Stimulated activated CD4-positive, alpha-beta T cell treated with anti-CD3 and anti-CD28 coated beads, Interleukin-2, amount 100 ng/mL, for 4 hours (primary cell): ENCODE results near the gene SIL1.
"Not testable (repeated sequence)": the region's sequence is repeated elsewhere in the genome, so short reads cannot be mapped to it uniquely, and the experiment has no call there.

ENCODE experiments used
- DNase-seq: peaks from one replicate; pipeline ENCODE4 v3.0.0-alpha.2; 2020; ENCODE audit warnings: low read depth

The SIL1 gene

DNA sequence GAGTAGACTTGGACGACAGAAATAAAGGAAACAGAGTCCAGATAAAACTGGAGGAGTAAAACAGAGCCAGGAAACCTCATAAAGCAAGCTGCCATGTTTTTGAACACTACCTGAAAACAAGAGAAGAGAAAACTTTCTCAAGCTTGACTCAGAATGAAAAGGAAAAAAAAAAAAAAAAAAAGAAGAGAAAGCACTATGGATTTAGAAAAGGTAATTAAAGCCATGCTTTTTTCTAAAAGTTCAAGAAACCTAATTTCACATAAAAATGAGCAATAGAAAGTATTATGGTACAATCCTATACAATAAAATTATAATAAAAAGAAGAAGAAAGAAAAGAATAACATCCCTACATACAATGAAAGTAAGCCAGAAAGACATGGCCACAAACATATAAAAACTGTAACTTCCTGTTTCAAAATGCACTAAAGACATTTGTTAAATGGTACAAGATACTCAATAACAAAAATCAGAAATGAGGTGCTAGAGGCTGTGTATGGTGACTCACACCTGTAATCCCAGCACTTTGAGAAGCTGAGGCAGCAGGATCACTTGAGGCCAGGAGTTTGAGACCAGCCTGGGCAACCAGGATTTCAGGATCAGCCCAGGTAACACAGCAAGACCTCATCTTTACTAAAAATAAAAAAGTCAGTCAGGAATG lies 129.5 kb downstream of the SIL1 start:
- no peak for DNase-seq

DNA sequence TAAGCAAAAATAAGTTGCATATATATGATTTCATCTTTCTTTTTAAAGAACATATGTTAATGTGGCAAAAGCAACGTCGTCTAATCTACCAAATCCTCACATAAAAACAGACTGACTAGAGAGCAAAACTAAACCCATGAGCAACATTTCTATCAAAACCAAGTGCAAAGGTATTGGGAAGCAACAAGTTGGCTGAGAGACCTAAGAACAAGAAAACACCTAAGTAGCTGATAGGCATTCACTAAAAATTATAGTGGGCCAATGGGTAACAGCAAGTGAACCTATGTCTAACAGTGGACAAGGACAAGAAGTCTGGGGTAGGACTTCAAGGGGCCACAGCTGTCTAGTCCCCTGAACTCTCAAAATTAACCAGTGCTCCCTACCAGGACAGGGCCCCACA lies 130.1 kb downstream of the SIL1 start:
- DNase-seq, result no peak

DNA sequence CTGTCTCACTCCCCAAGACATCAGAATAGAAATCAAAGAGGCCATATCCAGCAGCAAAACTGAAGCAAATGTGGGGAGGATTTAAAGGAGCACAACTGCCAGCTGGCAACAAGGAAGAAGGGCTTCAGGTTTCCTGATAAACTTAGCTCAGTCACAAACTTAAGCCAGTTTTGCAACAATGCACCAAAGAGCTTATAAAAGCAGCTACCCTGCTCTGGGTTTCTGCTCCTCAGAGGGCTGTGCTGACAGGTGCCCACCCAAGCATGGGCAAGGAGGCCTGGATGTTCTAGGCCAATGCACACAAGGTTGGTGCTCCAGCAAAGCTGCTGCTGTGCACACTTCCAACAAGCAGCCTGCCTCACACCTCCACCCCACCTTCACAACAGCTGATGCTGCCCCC lies 132.9 kb downstream of the SIL1 start:
- no peak for DNase-seq

- no peak for DNase-seq
Measured at GRCh38 chr5:139064613-139065012, 133.6 kb downstream of the SIL1 start.

DNA sequence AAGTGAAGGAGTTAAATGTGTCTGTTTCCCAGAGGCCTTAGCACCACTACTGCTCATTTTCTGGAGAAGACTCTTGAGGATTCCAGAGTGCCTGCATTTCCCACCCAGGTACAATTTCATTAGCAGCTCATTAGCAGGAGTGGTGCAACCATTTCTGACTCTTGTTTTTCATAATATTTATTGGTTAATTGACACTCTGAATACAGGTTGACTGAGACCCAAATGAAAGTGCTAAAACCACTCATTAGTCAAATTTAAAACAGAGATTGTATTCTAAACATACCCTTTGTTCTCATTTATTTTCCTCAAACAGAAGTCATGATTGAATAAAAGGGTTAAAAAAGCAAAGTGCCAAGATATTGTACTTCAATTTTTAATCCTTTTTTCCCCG lies 134.5 kb downstream of the SIL1 start:
- no peak for DNase-seq

GRCh38 chr5:139062910-139063663 lies 135.1 kb downstream of the SIL1 start:
- DNase-seq, result no peak

DNA sequence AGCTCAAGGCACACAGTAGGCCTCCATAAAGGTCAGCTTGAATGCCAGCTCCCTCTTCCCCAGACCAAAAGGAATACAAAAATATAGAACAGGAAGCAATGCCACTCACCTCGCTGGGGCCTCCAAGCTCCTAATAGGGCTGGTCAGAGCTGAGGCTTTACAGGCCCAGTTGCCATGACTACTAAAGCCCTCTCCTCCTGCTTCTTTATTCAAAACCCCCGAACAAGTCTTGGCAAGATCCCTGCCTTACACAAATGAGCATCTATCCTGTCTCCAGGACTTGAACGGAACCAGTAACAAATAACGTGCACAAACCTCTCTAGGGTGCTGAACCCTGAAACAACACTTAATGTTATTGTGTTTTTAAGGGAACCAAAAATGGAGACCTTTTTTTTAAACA lies 136.3 kb downstream of the SIL1 start:
- no peak for DNase-seq

DNA sequence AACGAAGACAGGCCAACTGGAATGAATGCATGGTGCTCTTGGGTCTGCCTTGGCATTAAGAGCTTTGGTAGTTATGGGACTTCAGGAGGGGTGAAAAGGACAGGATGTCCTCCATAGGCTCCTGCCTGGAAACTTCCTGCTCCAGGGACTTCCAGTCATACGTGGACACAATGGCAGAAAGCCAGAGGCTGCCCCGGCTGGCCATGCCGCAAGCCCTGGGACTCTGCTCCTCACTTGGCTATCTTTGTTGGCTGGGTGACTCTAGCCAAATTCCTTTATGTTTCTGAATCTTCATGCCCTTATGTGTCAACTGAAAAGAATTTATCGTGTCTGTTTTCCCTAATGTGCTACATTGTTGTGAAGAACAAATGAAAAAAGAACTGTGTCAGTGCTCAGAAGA lies 136.9 kb downstream of the SIL1 start:
- no peak for DNase-seq

- no peak for DNase-seq
Measured at GRCh38 chr5:139058121-139058520, 140.0 kb downstream of the SIL1 start.

DNA sequence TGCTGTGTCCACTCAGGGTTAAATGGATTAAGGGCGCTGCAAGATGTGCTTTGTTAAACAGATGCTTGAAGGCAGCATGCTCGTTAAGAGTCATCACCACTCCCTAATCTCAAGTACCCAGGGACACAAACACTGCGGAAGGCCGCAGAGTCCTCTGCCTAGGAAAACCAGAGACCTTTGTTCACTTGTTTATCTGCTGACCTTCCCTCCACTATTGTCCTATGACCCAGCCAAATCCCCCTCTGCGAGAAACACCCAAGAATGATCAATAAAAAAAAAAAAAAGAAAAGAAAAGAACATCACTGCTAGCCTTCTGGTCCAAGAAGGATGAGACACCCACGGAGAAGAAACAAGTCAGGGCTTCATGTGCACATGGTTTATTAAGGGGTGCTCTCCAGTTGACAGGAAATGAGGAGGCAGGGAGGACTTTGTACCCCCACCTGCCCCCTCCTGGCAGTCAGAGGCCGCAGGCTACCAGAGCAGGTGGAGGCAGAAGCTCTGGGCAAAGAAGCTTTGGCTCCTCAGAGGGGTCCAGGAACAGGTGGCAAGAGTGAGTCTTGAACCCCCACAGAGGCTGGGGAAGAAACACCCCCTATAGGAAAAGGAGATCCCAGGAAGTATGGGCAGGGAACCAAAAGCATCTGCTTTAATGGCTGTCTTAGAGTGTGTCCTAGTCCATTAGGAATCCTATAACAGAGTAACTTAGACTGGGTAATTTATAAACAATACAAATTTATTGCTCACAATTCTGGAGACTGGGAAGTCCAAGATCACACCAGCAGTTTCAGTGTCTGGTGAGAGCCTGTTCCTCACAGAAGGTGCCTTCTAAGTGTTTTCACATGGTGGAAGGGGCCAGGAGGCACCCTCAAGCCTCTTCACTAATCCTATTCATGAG lies 140.9 kb downstream of the SIL1 start:
- DNase-seq, result not testable (repeated sequence)

GRCh38 chr5:139052975-139053374 lies 145.2 kb downstream of the SIL1 start:
- DNase-seq, result no peak

DNA sequence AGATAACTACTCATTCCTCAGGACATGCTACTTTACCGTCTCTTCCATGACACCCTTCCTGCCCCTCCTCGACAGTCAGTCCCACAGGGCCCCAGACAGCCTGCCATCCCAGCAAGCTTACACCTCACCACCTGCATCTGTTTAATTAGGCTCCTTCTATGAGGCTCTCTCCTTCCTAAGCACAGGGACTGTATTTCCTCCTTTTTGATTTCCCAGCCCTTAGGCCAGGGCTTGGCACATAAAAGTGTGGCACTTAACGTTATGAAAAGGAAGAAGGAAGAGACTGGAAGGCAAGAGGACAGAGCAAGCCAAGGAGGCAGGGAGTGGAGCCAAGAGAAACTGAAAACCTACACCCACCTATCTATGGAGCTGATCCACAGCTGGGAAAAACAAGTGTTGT lies 146.8 kb downstream of the SIL1 start:
- DNase-seq, result no peak

DNA sequence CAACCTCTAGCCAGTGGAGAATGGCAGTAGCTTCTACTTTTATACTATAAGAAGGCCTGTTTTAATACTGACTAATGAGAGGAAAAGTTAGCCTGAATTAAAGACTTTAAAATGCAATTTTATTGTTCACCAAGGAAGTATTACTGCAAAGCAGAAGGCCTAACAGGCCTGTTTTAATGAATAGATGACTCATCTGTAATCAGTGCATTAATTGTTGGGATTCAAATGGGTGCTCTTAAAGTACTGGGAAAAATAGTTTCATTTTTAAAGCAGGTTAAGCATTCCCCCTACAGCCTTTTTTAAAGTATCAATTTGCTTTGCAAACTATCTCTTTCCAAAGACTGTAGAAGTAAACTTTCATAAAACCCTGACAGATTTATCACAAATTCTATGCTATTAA lies 147.7 kb downstream of the SIL1 start:
- DNase-seq, result no peak

DNA sequence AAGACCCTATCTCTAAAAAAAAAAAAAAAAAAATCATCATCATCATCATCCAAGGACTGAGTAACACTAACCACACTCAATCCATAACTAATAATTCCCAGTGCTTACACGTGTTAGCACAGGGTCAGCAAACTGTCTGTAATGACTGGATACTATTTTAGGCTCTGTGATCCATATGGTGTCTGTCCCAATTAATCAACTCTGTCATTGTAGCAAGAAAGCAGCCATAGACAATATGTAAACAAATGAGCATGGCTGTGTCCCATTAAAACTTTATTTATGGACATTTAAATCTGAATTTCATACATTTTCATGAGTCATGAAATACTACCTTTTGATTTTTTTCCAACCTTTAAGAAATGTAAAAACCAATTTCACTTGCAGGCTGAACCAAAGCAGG lies 148.4 kb downstream of the SIL1 start:
- no peak for DNase-seq

GRCh38 chr5:139046551-139046950 lies 151.6 kb downstream of the SIL1 start:
- no peak for DNase-seq

GRCh38 chr5:139043157-139043905 lies 154.8 kb downstream of the SIL1 start:
- DNase-seq, result no peak

DNA sequence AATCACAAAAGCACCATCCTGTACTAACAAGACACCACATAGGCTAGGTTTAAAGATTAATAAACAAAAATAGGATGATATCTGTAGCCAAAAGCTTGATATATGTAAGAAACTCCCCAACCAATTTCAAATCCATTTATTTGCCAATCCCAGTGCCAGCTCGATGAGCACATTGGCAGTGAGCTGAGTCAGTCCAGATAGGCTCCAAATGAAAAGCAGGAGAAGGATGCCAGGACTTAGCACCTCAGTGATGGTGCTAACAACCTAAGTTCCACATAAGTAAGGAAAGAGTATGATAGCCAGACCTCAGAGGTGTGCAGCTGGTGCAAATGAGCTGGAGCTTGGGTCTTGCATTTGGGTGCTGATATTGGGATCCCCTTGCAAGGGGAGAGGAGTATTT lies 158.1 kb downstream of the SIL1 start:
- DNase-seq, result no peak

DNA sequence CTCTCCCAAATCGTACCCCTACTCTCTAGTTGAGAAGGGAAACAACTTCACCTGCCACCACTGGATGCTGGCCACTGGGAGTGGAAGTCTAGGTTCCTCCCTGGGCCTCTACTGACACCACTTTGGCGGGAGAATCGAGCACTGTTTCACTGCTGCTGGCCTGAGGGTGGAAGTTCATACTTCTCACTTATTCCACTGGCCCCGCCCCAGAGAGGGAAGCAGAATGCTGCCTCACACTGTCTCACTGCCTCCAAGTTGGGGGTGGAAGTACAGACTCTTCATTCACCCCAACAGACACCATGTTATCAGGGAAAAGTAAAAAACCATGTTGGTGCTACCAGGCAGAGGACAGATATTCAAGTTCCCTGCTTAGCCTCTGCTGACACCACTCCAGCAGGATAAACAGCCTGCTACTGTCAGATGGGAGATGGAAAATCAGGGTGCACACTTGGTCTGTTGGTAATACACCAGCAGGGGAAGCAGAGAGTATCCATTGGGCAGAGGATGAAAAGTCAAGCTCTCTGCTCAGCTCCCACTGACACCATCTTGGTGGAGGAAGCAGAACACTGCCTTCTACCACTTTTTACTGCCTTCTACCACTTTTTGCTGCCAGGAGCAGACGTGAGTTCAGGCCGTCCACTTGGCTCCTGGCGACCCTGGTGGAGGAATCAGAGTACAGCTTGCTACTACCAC lies 159.4 kb downstream of the SIL1 start:
- DNase-seq, result no peak

- DNase-seq, result no peak
Measured at GRCh38 chr5:139037732-139038131, 160.4 kb downstream of the SIL1 start.

DNA sequence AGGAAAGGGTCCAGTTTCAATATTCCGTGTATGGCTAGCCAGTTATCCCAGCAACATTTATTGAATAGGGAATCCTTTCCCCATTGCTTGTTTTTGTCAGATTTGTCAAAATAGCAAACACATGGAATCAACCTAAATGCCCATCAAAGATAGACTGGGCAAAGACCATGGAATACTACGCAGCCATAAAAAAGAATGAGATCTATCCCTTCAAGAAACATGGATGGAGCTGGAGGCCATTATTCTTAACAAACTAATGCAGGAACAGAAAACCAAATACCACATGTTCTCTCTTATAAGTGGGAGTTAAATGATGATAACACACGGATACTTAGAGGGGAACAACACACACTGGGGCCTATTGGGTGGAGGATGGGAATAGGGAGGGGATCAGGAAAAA lies 161.8 kb downstream of the SIL1 start:
- not testable (repeated sequence) for DNase-seq

GRCh38 chr5:139027150-139027549 lies 171.0 kb downstream of the SIL1 start:
- DNase-seq, result no peak

- no peak for DNase-seq
Measured at GRCh38 chr5:139025651-139026050, 172.5 kb downstream of the SIL1 start.
